Measurements from ENCODE around the gene DIAPH3. TPM values are rescaled to one million over a fixed set of nuclear protein-coding genes. Genes with fewer than 3 reads are reported as not detected.

The DIAPH3 gene
- total RNA-seq, 2 donors from 2014 or later: 0.27 to 2.4 TPM

GRCh38 chr13:60111691-60112090 lies 52.0 kb downstream of the DIAPH3 start:
- no peak overlapping the region for H3K27ac ChIP-seq
- no peaks in the 10 kb centered on the region for H3K4me1 ChIP-seq (replicated peaks)
- no peaks in the 10 kb centered on the region for H3K9me3 ChIP-seq
- intact Hi-C loops (cut with DNase I): no loop called here
- no peak for DNase-seq (ENCODE audit: low spot score)
- H3K27me3 ChIP-seq (replicated peaks; ENCODE audit: insufficient read depth): no peaks in the 10 kb centered on the region
- H3K36me3 ChIP-seq: no peaks in the 10 kb centered on the region
- WGBS: 98% methylated on average over 3 of the region's 3 CpGs
- TF ChIP-seq POLR2AphosphoS5 (IDR thresholded peaks at IDR 0.05) (no peak), CTCF (IDR thresholded peaks at IDR 0.05) (no peak), POLR2A (IDR thresholded peaks at IDR 0.05) (no peak)
- H3K4me3 ChIP-seq: no peak overlapping the region

- 97% methylated on average over 3 of the region's 3 CpGs for WGBS
- TF ChIP-seq CTCF (IDR thresholded peaks at IDR 0.05): no peak
- TF ChIP-seq POLR2A (IDR thresholded peaks at IDR 0.05): no peak
- no peak for DNase-seq (ENCODE audit: low spot score)
- Histone ChIP-seq H3K27ac (no peak overlapping the region), H3K9me3 (no peaks in the 10 kb centered on the region), H3K4me1 (replicated peaks) (no peaks in the 10 kb centered on the region), H3K36me3 (no peaks in the 10 kb centered on the region), H3K27me3 (replicated peaks; ENCODE audit: insufficient read depth) (no peaks in the 10 kb centered on the region), H3K4me3 (no peak overlapping the region)
- intact Hi-C loops (cut with DNase I): no loop called here
Observed at GRCh38 chr13:60109285-60109684, 54.4 kb downstream of the DIAPH3 start.

GRCh38 chr13:60108589-60108988 lies 55.1 kb downstream of the DIAPH3 start:
- no peaks in the 10 kb centered on the region for H3K9me3 ChIP-seq
- intact Hi-C loops (cut with DNase I): no loop called here

GRCh38 chr13:60099631-60100420 lies 63.9 kb downstream of the DIAPH3 start:
- H3K9me3 ChIP-seq: no peaks in the 10 kb centered on the region
- H3K36me3 ChIP-seq: no peaks in the 10 kb centered on the region
- TF ChIP-seq CTCF (IDR thresholded peaks at IDR 0.05): no peak
- no peak for TF ChIP-seq POLR2AphosphoS5 (IDR thresholded peaks at IDR 0.05)
- no peak for TF ChIP-seq POLR2A (IDR thresholded peaks at IDR 0.05)
- no peak for DNase-seq (ENCODE audit: low spot score)
- 90% methylated on average over 4 of the region's 4 CpGs for WGBS
- no peaks in the 10 kb centered on the region for H3K27me3 ChIP-seq (replicated peaks; ENCODE audit: insufficient read depth)
- intact Hi-C loops (cut with DNase I): no loop called here
- H3K4me3 ChIP-seq: no peak overlapping the region
- no peaks in the 10 kb centered on the region for H3K4me1 ChIP-seq (replicated peaks)
- H3K27ac ChIP-seq: no peak overlapping the region

More at GRCh38 chr13:60108589-60108988, 55.1 kb downstream of the DIAPH3 start:
- no peaks in the 10 kb centered on the region for H3K27me3 ChIP-seq (replicated peaks; ENCODE audit: insufficient read depth)
- no peak overlapping the region for H3K27ac ChIP-seq
- no peak for DNase-seq (ENCODE audit: low spot score)
- TF ChIP-seq CTCF (IDR thresholded peaks at IDR 0.05) (no peak), POLR2A (IDR thresholded peaks at IDR 0.05) (no peak), POLR2AphosphoS5 (IDR thresholded peaks at IDR 0.05) (no peak)
- no peaks in the 10 kb centered on the region for H3K36me3 ChIP-seq
- WGBS: 95% methylated on average over 2 of the region's 2 CpGs
- no peak overlapping the region for H3K4me3 ChIP-seq
- H3K4me1 ChIP-seq (replicated peaks): no peaks in the 10 kb centered on the region

GRCh38 chr13:60095300-60095699 lies 68.4 kb downstream of the DIAPH3 start:
- TF ChIP-seq CTCF (IDR thresholded peaks at IDR 0.05) (no peak), POLR2A (IDR thresholded peaks at IDR 0.05) (no peak)
- no peak overlapping the region for H3K4me3 ChIP-seq
- no peak for DNase-seq (ENCODE audit: low spot score)
- H3K9me3 ChIP-seq: no peaks in the 10 kb centered on the region
- H3K36me3 ChIP-seq: no peaks in the 10 kb centered on the region
- H3K27ac ChIP-seq: no peak overlapping the region
- no peaks in the 10 kb centered on the region for H3K27me3 ChIP-seq (replicated peaks; ENCODE audit: insufficient read depth)
- no peaks in the 10 kb centered on the region for H3K4me1 ChIP-seq (replicated peaks)
- WGBS: 93% methylated on average over 2 of the region's 2 CpGs
- intact Hi-C loops (cut with DNase I): no loop called here

Data from prostate gland (tissue), 2 donors.